Measurements from ENCODE around the gene EPRS1. TPM values are rescaled to one million over a fixed set of nuclear protein-coding genes. Genes with fewer than 3 reads are reported as not detected.

The EPRS1 gene
- polyA plus RNA-seq, 1 of the 3 experiments (the other 2 are of a cell fraction): 23.4 TPM

DNA sequence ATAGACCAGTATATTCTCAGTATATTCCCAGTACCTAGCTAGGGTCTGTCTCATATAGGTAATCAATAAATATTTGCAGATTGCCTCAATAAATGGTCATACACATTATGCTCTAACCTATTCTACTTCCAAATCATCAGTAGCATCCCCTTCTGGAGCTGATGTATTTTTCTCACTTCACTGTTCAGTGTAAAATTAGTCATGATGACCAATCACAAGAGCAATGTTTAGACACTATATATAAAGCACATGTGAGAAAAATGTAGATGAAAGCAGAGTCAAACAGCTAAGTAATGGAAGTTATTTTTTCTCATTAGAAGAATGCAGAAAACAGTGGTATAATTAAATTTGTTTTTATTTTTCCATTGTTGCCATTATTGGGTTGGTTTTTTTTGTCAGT is 34.7 kb downstream of the EPRS1 start:
- Histone ChIP-seq H3K9me2 (no peaks in the 10 kb centered on the region), H3K4me1 (ENCODE audit: control insufficient read depth in 1 of 2, insufficient read depth in 2 of 2, low read depth in 1 of 2, low read length in 1 of 2) (peaks cover 0 to 4% of the 10 kb centered on the region in 2 experiments; a peak in 2 of 4 replicates), H3K4me2 (no peak overlapping the region), H3K79me2 (ENCODE audit: insufficient read depth) (no peaks in the 10 kb centered on the region), H3K4me3 (ENCODE audit: low read depth in 2 of 2, low read length in 1 of 2) (no peak overlapping the region), H3K9me3 (no peaks in the 10 kb centered on the region), H2AFZ (ENCODE audit: low read depth) (no peak overlapping the region), H3F3A (replicated peaks; ENCODE audit: insufficient read depth) (no peaks in the 10 kb centered on the region), H4K20me1 (ENCODE audit: insufficient read depth) (no peaks in the 10 kb centered on the region), H3K9ac (no peak overlapping the region), H3K36me3 (replicated peaks in 1 of 2; ENCODE audit: control insufficient read depth in 1 of 2, insufficient read depth in 2 of 2, low read length in 1 of 2) (peaks cover 56 to 62% of the 10 kb centered on the region in 2 experiments), H3K27ac (ENCODE audit: low read depth in 2 of 2, low read length in 1 of 2) (no peak overlapping the region), H3K27me3 (ENCODE audit: insufficient read depth) (no peaks in the 10 kb centered on the region)
- TF ChIP-seq, protein P1, sequence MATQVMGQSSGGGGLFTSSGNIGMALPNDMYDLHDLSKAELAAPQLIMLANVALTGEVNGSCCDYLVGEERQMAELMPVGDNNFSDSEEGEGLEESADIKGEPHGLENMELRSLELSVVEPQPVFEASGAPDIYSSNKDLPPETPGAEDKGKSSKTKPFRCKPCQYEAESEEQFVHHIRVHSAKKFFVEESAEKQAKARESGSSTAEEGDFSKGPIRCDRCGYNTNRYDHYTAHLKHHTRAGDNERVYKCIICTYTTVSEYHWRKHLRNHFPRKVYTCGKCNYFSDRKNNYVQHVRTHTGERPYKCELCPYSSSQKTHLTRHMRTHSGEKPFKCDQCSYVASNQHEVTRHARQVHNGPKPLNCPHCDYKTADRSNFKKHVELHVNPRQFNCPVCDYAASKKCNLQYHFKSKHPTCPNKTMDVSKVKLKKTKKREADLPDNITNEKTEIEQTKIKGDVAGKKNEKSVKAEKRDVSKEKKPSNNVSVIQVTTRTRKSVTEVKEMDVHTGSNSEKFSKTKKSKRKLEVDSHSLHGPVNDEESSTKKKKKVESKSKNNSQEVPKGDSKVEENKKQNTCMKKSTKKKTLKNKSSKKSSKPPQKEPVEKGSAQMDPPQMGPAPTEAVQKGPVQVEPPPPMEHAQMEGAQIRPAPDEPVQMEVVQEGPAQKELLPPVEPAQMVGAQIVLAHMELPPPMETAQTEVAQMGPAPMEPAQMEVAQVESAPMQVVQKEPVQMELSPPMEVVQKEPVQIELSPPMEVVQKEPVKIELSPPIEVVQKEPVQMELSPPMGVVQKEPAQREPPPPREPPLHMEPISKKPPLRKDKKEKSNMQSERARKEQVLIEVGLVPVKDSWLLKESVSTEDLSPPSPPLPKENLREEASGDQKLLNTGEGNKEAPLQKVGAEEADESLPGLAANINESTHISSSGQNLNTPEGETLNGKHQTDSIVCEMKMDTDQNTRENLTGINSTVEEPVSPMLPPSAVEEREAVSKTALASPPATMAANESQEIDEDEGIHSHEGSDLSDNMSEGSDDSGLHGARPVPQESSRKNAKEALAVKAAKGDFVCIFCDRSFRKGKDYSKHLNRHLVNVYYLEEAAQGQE (IDR thresholded peaks at IDR 0.05; ENCODE audit: low read depth, low read length): no peak
- no peak for TF ChIP-seq NRF1 (IDR thresholded peaks at IDR 0.05; ENCODE audit: low read depth, low read length)
- TF ChIP-seq CHD2 (IDR thresholded peaks at IDR 0.05; ENCODE audit: low read length, partially characterized antibody): no peak
- no peak for TF ChIP-seq GATA2 (CRISPR knock-in tag; IDR thresholded peaks at IDR 0.05)
- TF ChIP-seq NFIC (IDR thresholded peaks at IDR 0.05; ENCODE audit: borderline replicate concordance): no peak
- TF ChIP-seq MXI1 (IDR thresholded peaks at IDR 0.05; ENCODE audit: low read depth, low read length): no peak
- TF ChIP-seq EP300 (IDR thresholded peaks at IDR 0.05; ENCODE audit: borderline replicate concordance in 1 of 2, low read depth in 1 of 2, low read length in 1 of 2): no peak
- TF ChIP-seq, protein P2, sequence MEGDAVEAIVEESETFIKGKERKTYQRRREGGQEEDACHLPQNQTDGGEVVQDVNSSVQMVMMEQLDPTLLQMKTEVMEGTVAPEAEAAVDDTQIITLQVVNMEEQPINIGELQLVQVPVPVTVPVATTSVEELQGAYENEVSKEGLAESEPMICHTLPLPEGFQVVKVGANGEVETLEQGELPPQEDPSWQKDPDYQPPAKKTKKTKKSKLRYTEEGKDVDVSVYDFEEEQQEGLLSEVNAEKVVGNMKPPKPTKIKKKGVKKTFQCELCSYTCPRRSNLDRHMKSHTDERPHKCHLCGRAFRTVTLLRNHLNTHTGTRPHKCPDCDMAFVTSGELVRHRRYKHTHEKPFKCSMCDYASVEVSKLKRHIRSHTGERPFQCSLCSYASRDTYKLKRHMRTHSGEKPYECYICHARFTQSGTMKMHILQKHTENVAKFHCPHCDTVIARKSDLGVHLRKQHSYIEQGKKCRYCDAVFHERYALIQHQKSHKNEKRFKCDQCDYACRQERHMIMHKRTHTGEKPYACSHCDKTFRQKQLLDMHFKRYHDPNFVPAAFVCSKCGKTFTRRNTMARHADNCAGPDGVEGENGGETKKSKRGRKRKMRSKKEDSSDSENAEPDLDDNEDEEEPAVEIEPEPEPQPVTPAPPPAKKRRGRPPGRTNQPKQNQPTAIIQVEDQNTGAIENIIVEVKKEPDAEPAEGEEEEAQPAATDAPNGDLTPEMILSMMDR (IDR thresholded peaks at IDR 0.05): no peak
- no peak for TF ChIP-seq TAF1 (IDR thresholded peaks at IDR 0.05; ENCODE audit: borderline replicate concordance, low read depth, low read length)
- TF ChIP-seq, protein P3, sequence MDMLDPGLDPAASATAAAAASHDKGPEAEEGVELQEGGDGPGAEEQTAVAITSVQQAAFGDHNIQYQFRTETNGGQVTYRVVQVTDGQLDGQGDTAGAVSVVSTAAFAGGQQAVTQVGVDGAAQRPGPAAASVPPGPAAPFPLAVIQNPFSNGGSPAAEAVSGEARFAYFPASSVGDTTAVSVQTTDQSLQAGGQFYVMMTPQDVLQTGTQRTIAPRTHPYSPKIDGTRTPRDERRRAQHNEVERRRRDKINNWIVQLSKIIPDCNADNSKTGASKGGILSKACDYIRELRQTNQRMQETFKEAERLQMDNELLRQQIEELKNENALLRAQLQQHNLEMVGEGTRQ (IDR thresholded peaks at IDR 0.05; ENCODE audit: borderline replicate concordance, low read depth, low read length): no peak
- no peak for TF ChIP-seq YY1 (IDR thresholded peaks at IDR 0.05; ENCODE audit: low read depth)
- TF ChIP-seq POLR2AphosphoS5 (IDR thresholded peaks at IDR 0.05; ENCODE audit: low read depth, low read length): no peak
- no peak for TF ChIP-seq RCOR1 (IDR thresholded peaks at IDR 0.05; ENCODE audit: low read length)
- TF ChIP-seq ELF1 (IDR thresholded peaks at IDR 0.05): no peak
- CTCF ChIA-PET: interaction anchor here (0.7 to 2.9 kb wide), 6 partner anchors 20 to 765 kb away, joined by 3 to 17 read pairs (median 4); no protein-coding TSS in a partner anchor
- no peak for DNase-seq
- POLR2A ChIA-PET: no interaction called here

Measured in SK-N-SH (cell line).